Suprapubic skin (tissue), 4 donors: ENCODE results near the gene KLRK1.
"Not testable (repeated sequence)": the region's sequence is repeated elsewhere in the genome, so short reads cannot be mapped to it uniquely, and the experiment has no call there.

Source experiments
- POLR2A ChIP-seq, 2 donors: fragments of 450-650 bp; IDR thresholded peaks; one replicate each; pipeline ENCODE4 v1.6.1; 2017; ENCODE audit warnings: antibody characterized with exemption in 2 of 2, mild to moderate bottlenecking in 2 of 2, moderate library complexity in 2 of 2
- POLR2AphosphoS5 ChIP-seq, 3 donors: sonication (generic); formaldehyde crosslinking; IDR thresholded peaks; one replicate each; pipeline ENCODE4 v1.6.1; 2017; ENCODE audit warnings: antibody characterized with exemption in 3 of 3
- TF ChIP-seq, protein P1 (sequence below), 2 donors: fragments of 200-600 bp in 1 of 2; fragments of 450-650 bp in 1 of 2; sonication (generic) in 1 of 2; IDR thresholded peaks; one replicate each; pipeline ENCODE4 v1.5.1; 2016 to 2019; ENCODE audit warnings: antibody characterized with exemption in 2 of 2, mild to moderate bottlenecking in 1 of 2, moderate library complexity in 1 of 2

DNA sequence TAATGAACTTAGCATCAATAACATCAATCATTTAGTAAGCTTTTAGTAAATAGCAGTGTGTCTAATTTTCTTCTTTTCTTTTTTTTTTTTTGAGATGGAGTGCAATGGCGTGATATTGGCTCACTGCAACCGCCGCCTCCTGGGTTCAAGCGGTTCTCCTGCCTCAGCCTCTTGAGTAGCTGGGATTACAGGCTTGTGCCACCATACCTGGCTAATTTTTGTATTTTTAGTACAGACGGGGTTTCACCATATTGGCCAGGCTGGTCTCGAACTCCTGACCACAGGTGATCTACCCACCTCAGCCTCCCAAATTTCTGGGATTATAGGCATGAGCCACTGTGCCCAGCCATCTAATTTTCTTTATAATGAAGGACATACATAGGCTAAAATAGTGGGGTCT is 2.3 kb downstream of the KLRK1 start:
- not testable (repeated sequence) for TF ChIP-seq POLR2AphosphoS5, POLR2A (IDR thresholded peaks at IDR 0.05)
- TF ChIP-seq, protein P1, sequence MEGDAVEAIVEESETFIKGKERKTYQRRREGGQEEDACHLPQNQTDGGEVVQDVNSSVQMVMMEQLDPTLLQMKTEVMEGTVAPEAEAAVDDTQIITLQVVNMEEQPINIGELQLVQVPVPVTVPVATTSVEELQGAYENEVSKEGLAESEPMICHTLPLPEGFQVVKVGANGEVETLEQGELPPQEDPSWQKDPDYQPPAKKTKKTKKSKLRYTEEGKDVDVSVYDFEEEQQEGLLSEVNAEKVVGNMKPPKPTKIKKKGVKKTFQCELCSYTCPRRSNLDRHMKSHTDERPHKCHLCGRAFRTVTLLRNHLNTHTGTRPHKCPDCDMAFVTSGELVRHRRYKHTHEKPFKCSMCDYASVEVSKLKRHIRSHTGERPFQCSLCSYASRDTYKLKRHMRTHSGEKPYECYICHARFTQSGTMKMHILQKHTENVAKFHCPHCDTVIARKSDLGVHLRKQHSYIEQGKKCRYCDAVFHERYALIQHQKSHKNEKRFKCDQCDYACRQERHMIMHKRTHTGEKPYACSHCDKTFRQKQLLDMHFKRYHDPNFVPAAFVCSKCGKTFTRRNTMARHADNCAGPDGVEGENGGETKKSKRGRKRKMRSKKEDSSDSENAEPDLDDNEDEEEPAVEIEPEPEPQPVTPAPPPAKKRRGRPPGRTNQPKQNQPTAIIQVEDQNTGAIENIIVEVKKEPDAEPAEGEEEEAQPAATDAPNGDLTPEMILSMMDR (IDR thresholded peaks at IDR 0.05), result not testable (repeated sequence)
